B cell (primary cell): ENCODE measurements around the gene HDGFL2. TPM values are rescaled to one million over a fixed set of nuclear protein-coding genes. Genes with fewer than 3 reads are reported as not detected.
A peak's percentile ranks its signal among the peaks of the same experiment; 100 is the strongest.

Source experiments
- ATAC-seq: fragments of 200-7000 bp; cut with Tn5 transposase; one replicate; pipeline ENCODE4 v1.10.0; 2021; ENCODE audit warnings: low read depth, mild to moderate bottlenecking, moderate number of reproducible peaks, moderate library complexity
- CTCF ChIA-PET: fragments of 350-600 bp; sonication (Branson Sonifier 250); formaldehyde crosslinking; loops from one replicate; lab custom pipeline; 2021; ENCODE audit warnings: antibody characterized with exemption, inconsistent platforms; lab: Charles Lee
- POLR2A ChIA-PET: fragments of 350-600 bp; sonication (Branson Sonifier 250); formaldehyde crosslinking; loops from one replicate; lab custom pipeline; 2021; ENCODE audit warnings: antibody characterized with exemption; lab: Charles Lee
- DNase-seq: peaks from one replicate; pipeline ENCODE4 v3.0.0; 2013
- H2AFZ ChIP-seq: 2 replicates; pipeline ENCODE4 v1.6.1; 2012; ENCODE audit warnings: mild to moderate bottlenecking, low read depth, low read length; ENCODE audit not compliant: insufficient read depth, poor library complexity, severe bottlenecking
- H3K27ac ChIP-seq, 2 donors: 1 replicate in 1 of 2; 2 replicates in 1 of 2; pipeline ENCODE4 v1.5.1; 2012 to 2013; ENCODE audit warnings: low read length in 2 of 2, mild to moderate bottlenecking in 2 of 2, moderate library complexity in 1 of 2
- H3K27me3 ChIP-seq, 4 experiments: fragments of 200-600 bp in 1 of 4; sonication (generic) in 1 of 4; replicated peaks in 1 of 4; 1 replicate in 2 of 4; 2 replicates in 2 of 4; pipeline versions ENCODE4 v1.6.1 to v1.7.0; 2013 to 2016; ENCODE audit warnings: low read length in 3 of 4, mild to moderate bottlenecking in 2 of 4, mixed read lengths in 1 of 4, moderate library complexity in 1 of 4; ENCODE audit not compliant: insufficient read depth in 4 of 4, control insufficient read depth in 3 of 4; ENCODE audit errors: control extremely low read depth in 1 of 4
- H3K36me3 ChIP-seq, 2 experiments: replicated peaks in 1 of 2; 1 replicate in 1 of 2; 2 replicates in 1 of 2; pipeline versions ENCODE4 v1.6.1 to v1.7.1; 2013; ENCODE audit warnings: low read length in 1 of 2; ENCODE audit not compliant: insufficient read depth in 2 of 2, control insufficient read depth in 1 of 2; ENCODE audit errors: control extremely low read depth in 1 of 2, extremely low read depth in 1 of 2
- H3K4me1 ChIP-seq, 2 donors: fragments of 200-600 bp in 1 of 2; sonication (generic) in 1 of 2; 1 replicate in 1 of 2; 2 replicates in 1 of 2; pipeline versions ENCODE4 v1.5.1 to v1.6.1; 2013 to 2017; ENCODE audit warnings: low read length in 2 of 2; ENCODE audit not compliant: control insufficient read depth in 2 of 2, insufficient read depth in 2 of 2
- H3K4me2 ChIP-seq: replicated peaks from 2 replicates; pipeline ENCODE3; 2012; ENCODE audit warnings: mild to moderate bottlenecking, low read depth, low read length; ENCODE audit not compliant: poor library complexity, severe bottlenecking
- H3K4me3 ChIP-seq, 5 experiments: fragments of 200-600 bp in 1 of 5; sonication (generic) in 1 of 5; 1 replicate in 3 of 5; 2 replicates in 2 of 5; pipeline versions ENCODE4 v1.5.1 to v1.7.0; 2011 to 2016; ENCODE audit warnings: low read length in 4 of 5, mild to moderate bottlenecking in 4 of 5, low read depth in 2 of 5, control low read depth in 1 of 5, moderate library complexity in 1 of 5; ENCODE audit not compliant: insufficient read depth in 1 of 5; ENCODE audit errors: control extremely low read depth in 1 of 5, extremely low read depth in 1 of 5
- H3K79me2 ChIP-seq: fragments of 200-600 bp; sonication (generic); one replicate; pipeline ENCODE4 v1.6.0; 2016; ENCODE audit warnings: low read length; ENCODE audit not compliant: control insufficient read depth, insufficient read depth
- H3K9ac ChIP-seq: fragments of 200-600 bp; sonication (generic); 2 replicates; pipeline ENCODE4 v1.6.1; 2017; ENCODE audit warnings: mild to moderate bottlenecking, low read length, moderate library complexity
- H3K9me3 ChIP-seq, 3 donors: one replicate each; pipeline versions ENCODE4 v1.6.1 to v1.7.1; 2013; ENCODE audit warnings: low read length in 2 of 3; ENCODE audit not compliant: control insufficient read depth in 2 of 3, insufficient read depth in 1 of 3; ENCODE audit errors: control extremely low read depth in 1 of 3
- H4K20me1 ChIP-seq: 2 replicates; pipeline ENCODE4 v1.6.0; 2012; ENCODE audit warnings: mild to moderate bottlenecking, low read length; ENCODE audit not compliant: insufficient read depth, control insufficient read depth, poor library complexity, severe bottlenecking
- H3K27ac Mint-ChIP-seq: one replicate; pipeline ENCODE4 v1.8.0; 2021; ENCODE audit warnings: mixed read lengths
- H3K27me3 Mint-ChIP-seq: one replicate; pipeline ENCODE4 v1.8.0; 2021; ENCODE audit warnings: mixed read lengths
- H3K4me1 Mint-ChIP-seq: one replicate; pipeline ENCODE4 v1.8.0; 2021; ENCODE audit warnings: mixed read lengths
- H3K4me3 Mint-ChIP-seq: one replicate; pipeline ENCODE4 v1.8.0; 2021; ENCODE audit warnings: mixed read lengths
- H3K9me3 Mint-ChIP-seq: one replicate; pipeline ENCODE4 v1.8.0; 2022; ENCODE audit warnings: mixed read lengths; ENCODE audit not compliant: insufficient read depth
- EZH2 ChIP-seq: IDR thresholded peaks from 2 replicates; pipeline ENCODE4 v1.6.1; 2012; ENCODE audit warnings: borderline replicate concordance, low read depth, mild to moderate bottlenecking, moderate library complexity, low read length; ENCODE audit not compliant: insufficient read depth, poor library complexity, severe bottlenecking
- WGBS: methylation state at CpG from one replicate; pipeline ENCODE4 v1.1.5; 2013; ENCODE audit warnings: missing lambda C conversion rate; ENCODE audit not compliant: insufficient coverage; 5-methylcytosine and 5-hydroxymethylcytosine counted together
- intact Hi-C: fragments of 100-400 bp; cut with micrococcal nuclease; formaldehyde crosslinking; loops from one replicate; pipeline ENCODE4 v1.10.0; 2022
- polyA plus RNA-seq: library from polyadenylated mRNA; depleted of rRNA; stranded (reverse); fragments of >200 nt; gene quantifications from 2 replicates; pipeline ENCODE4 v1.2.3, GENCODE V29; 2012
- total RNA-seq, 2 donors: library from RNA; stranded (reverse); fragments of 120-200 nt in 1 of 2; gene quantifications; 1 replicate in 1 of 2; 2 replicates in 1 of 2; pipeline versions ENCODE4 v1.2.3 to v1.2.4, GENCODE V29; 2013 to 2022
- TF ChIP-seq, protein P1 (sequence below): fragments of 200-600 bp; IDR thresholded peaks from one replicate; pipeline ENCODE4 v1.8.0; 2022; ENCODE audit warnings: antibody characterized with exemption, mild to moderate bottlenecking

Gene HDGFL2
- total and polyA plus RNA-seq, 2 donors (not counting 1 experiment from before 2014, with no cell fraction given) = 18.4 to 49.9 TPM

DNA sequence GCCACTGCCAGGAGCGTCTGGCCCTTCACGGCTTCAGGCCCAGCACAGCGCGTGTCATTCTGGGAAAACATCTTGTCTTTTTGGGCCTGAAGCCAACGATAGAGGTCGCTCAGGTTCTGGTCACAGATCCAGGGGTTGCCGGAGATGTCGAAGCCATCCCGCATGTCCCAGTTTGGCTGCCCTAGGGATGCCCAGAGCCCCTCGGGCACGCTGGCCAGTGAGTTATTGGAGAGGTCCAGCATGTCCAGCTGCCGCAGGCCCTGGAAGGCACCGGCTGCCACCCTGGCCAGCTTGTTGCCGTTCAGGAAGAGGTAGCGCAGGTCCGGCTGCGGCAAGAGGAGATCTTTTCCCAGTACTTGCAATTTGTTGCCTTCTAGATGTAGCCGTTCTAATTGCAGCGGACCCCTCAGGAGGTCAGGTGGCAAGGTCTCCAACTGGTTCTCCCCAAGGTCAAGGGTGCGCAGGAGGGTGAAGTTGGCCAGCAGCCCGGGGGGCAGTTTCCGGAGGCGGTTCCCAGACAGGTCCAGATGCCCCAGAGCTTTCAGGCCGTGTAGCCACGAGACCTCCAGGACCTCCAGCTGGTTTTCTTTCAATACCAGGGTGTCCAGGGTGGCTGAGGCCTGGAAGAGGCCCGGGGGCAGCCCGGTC lies 66.0 kb downstream of the HDGFL2 start:
- no peaks in the 10 kb centered on the region for H3K79me2 ChIP-seq
- no peak overlapping the region for H3K4me3 ChIP-seq
- Mint-ChIP-seq H3K4me1 (peaks cover 15% of the 10 kb centered on the region), H3K27me3 (peaks cover 17% of the 10 kb centered on the region), H3K9me3 (no peaks in the 10 kb centered on the region), H3K4me3 (no peak overlapping the region), H3K27ac (no peak overlapping the region)
- no peak overlapping the region for H3K4me2 ChIP-seq
- peaks cover 0 to 34% (median 7%) of the 10 kb centered on the region in 4 experiments for H3K27me3 ChIP-seq
- H3K4me1 ChIP-seq = peaks cover 16 to 19% of the 10 kb centered on the region in 2 donors
- H3K36me3 ChIP-seq = no peaks in the 10 kb centered on the region
- peaks cover 0 to 39% (median 0%) of the 10 kb centered on the region in 3 donors for H3K9me3 ChIP-seq
- intact Hi-C loops = no loop called here
- H3K9ac ChIP-seq = no peak overlapping the region
- TF ChIP-seq, protein P1, sequence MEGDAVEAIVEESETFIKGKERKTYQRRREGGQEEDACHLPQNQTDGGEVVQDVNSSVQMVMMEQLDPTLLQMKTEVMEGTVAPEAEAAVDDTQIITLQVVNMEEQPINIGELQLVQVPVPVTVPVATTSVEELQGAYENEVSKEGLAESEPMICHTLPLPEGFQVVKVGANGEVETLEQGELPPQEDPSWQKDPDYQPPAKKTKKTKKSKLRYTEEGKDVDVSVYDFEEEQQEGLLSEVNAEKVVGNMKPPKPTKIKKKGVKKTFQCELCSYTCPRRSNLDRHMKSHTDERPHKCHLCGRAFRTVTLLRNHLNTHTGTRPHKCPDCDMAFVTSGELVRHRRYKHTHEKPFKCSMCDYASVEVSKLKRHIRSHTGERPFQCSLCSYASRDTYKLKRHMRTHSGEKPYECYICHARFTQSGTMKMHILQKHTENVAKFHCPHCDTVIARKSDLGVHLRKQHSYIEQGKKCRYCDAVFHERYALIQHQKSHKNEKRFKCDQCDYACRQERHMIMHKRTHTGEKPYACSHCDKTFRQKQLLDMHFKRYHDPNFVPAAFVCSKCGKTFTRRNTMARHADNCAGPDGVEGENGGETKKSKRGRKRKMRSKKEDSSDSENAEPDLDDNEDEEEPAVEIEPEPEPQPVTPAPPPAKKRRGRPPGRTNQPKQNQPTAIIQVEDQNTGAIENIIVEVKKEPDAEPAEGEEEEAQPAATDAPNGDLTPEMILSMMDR = no peak
- no peak for TF ChIP-seq EZH2
- 94% methylated on average over 27 of the region's 27 CpGs for WGBS
- CTCF ChIA-PET = no interaction called here
- DNase-seq (no peak), ATAC-seq (no peak)
- H2AFZ ChIP-seq = no peak overlapping the region
- no peaks in the 10 kb centered on the region for H4K20me1 ChIP-seq
- H3K27ac ChIP-seq = no peak overlapping the region
- POLR2A ChIA-PET = no interaction called here

DNA sequence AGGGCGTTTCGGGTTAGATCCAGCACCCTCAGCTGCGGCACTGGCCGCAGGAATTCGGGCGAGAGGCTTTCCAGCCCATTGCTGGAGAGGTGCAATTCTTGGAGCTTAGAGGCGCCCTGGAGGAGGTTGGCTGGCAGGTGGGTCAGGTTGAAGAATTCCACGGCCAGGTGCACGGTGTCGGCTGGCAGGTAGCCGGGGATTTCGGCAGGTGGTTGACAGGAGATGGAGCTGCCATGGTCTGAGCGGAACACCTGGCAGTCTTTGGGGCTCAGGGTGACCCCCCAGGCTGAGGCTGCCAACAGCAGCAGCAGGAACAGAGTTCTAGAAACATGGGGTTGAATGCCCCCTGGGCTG lies 66.5 kb downstream of the HDGFL2 start:
- Mint-ChIP-seq H3K4me3 (no peak overlapping the region), H3K4me1 (peaks cover 16% of the 10 kb centered on the region), H3K27ac (no peak overlapping the region), H3K27me3 (peaks cover 13% of the 10 kb centered on the region), H3K9me3 (no peaks in the 10 kb centered on the region)
- Histone ChIP-seq H2AFZ (no peak overlapping the region), H3K9me3 (peaks cover 0 to 39% (median 0%) of the 10 kb centered on the region in 3 donors), H3K36me3 (no peaks in the 10 kb centered on the region), H3K27me3 (peaks cover 0 to 34% (median 7%) of the 10 kb centered on the region in 4 experiments), H3K9ac (no peak overlapping the region), H3K79me2 (no peaks in the 10 kb centered on the region), H3K4me1 (peaks cover 16 to 19% of the 10 kb centered on the region in 2 donors), H3K27ac (no peak overlapping the region), H4K20me1 (no peaks in the 10 kb centered on the region), H3K4me3 (peak overlapping the region in 1 of 5 experiments; percentile 75), H3K4me2 (no peak overlapping the region)
- TF ChIP-seq EZH2 = no peak
- TF ChIP-seq, protein P1 = no peak
- ChIA-PET POLR2A (no interaction called here), CTCF (interaction anchor here (0.8 to 1.0 kb wide), 2 partner anchors 13 to 20 kb away, joined by 3 read pairs; no protein-coding TSS in a partner anchor)
- intact Hi-C loops = no loop called here
- no peak for ATAC-seq
- 93% methylated on average over 13 of the region's 13 CpGs for WGBS
- DNase-seq = no peak
